ENCODE measurements around the gene PLAU.
"Not testable (repeated sequence)": the region's sequence is repeated elsewhere in the genome, so short reads cannot be mapped to it uniquely, and the experiment has no call there.

GRCh38 chr10:73895381-73895780 lies 15.6 kb upstream of the PLAU start:
- TF ChIP-seq CTCF (IDR thresholded peaks at IDR 0.05 in 2 of 3, conservative IDR thresholded peaks at IDR 0.05 in 1 of 3; ENCODE audit: control insufficient read depth in 2 of 3, extremely low read depth in 1 of 3, insufficient read depth in 1 of 3, low read depth in 3 of 3, low read length in 3 of 3); EZH2 (IDR thresholded peaks at IDR 0.05; ENCODE audit: borderline replicate concordance, control insufficient read depth, low read depth, low read length); POLR2AphosphoS2 (IDR thresholded peaks at IDR 0.05; ENCODE audit: low read depth, low read length); POLR2A (IDR thresholded peaks at IDR 0.05; ENCODE audit: low read depth, low read length); RB1 (IDR thresholded peaks at IDR 0.05; ENCODE audit: borderline replicate concordance); FOS (IDR thresholded peaks at IDR 0.05; ENCODE audit: borderline replicate concordance, extremely low read depth, insufficient read length): not testable (repeated sequence)

Measured in GM12878 (cell line).